Measurements from ENCODE around the gene ABCA8.

DNA sequence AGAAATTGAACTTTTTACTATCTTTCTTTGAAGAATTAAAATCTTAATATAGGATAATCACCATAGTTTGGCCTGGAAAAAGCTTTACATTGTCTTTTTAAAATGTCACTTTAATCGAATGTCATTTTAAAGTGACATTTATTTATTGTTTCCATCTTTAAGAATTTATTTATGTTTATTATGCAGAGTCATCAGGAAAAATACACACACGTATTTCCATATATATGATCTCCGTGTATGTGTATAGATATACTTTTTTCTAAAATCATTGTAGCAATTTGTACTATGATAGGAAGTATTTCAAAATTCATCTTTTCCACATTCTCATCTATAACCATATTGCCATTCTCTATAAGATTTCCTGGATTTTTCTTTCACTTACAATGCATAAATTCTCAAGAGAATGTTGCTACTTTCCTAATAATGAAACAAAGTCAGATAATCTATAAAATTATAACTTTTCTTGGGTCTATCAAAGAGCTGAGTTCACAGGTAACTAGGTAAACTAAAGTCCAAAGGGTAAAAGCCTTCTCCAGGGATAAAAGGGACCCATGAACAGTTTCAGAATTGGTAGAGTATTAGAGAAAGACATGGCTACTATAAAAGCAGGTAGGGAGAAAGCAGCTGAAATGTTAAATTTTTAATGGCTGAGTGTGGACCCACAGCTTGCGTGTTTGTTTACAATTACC, 11.9 kb downstream of the ABCA8 start:
- TF ChIP-seq, protein P1, sequence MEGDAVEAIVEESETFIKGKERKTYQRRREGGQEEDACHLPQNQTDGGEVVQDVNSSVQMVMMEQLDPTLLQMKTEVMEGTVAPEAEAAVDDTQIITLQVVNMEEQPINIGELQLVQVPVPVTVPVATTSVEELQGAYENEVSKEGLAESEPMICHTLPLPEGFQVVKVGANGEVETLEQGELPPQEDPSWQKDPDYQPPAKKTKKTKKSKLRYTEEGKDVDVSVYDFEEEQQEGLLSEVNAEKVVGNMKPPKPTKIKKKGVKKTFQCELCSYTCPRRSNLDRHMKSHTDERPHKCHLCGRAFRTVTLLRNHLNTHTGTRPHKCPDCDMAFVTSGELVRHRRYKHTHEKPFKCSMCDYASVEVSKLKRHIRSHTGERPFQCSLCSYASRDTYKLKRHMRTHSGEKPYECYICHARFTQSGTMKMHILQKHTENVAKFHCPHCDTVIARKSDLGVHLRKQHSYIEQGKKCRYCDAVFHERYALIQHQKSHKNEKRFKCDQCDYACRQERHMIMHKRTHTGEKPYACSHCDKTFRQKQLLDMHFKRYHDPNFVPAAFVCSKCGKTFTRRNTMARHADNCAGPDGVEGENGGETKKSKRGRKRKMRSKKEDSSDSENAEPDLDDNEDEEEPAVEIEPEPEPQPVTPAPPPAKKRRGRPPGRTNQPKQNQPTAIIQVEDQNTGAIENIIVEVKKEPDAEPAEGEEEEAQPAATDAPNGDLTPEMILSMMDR (IDR thresholded peaks at IDR 0.05; ENCODE audit: insufficient read depth, low read length, poor library complexity, severe bottlenecking): no peak
- no peak for TF ChIP-seq EZH2phosphoT487 (conservative IDR thresholded peaks at IDR 0.05; ENCODE audit: low read length)

All from SU-DHL-6 (cell line).